AG09309 (cell line): ENCODE measurements around the gene PRPF31.

Experiments
- DNase-seq: peaks from one replicate; pipeline ENCODE4 v3.0.0-alpha.2; 2010; ENCODE audit warnings: low read depth
- H3K4me3 ChIP-seq: 2 replicates; pipeline ENCODE4 v1.5.1; 2011; ENCODE audit warnings: mild to moderate bottlenecking, low read depth, low read length, moderate library complexity; ENCODE audit not compliant: control insufficient read depth
- TF ChIP-seq, protein P1 (sequence below): IDR thresholded peaks from 2 replicates; pipeline ENCODE4 v1.5.1; 2011; ENCODE audit warnings: mild to moderate bottlenecking, low read depth, low read length, inconsistent platforms; ENCODE audit not compliant: insufficient read depth, control insufficient read depth; ENCODE audit errors: missing control alignments

Gene PRPF31

DNA sequence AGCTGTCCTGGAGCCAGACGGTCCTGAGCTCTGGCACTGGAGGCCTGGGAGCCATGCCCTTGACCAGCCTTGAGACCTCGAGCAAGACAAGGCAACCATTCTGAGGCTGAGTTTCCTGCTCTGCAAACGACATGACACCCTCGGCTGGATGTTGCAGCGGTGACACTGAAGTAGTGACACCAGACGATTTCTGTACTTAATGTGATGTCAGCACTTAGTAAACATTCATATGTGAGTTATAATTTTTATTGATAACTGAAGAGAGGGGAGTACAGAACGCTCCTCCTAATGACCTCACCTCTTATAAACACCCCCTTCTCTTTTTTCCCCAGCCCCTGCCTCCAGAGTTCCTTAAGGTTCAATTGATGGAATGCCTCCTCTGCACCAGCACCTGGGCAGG, 7.1 kb upstream of the PRPF31 start:
- TF ChIP-seq, protein P1, sequence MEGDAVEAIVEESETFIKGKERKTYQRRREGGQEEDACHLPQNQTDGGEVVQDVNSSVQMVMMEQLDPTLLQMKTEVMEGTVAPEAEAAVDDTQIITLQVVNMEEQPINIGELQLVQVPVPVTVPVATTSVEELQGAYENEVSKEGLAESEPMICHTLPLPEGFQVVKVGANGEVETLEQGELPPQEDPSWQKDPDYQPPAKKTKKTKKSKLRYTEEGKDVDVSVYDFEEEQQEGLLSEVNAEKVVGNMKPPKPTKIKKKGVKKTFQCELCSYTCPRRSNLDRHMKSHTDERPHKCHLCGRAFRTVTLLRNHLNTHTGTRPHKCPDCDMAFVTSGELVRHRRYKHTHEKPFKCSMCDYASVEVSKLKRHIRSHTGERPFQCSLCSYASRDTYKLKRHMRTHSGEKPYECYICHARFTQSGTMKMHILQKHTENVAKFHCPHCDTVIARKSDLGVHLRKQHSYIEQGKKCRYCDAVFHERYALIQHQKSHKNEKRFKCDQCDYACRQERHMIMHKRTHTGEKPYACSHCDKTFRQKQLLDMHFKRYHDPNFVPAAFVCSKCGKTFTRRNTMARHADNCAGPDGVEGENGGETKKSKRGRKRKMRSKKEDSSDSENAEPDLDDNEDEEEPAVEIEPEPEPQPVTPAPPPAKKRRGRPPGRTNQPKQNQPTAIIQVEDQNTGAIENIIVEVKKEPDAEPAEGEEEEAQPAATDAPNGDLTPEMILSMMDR, result no peak
- no peak for DNase-seq
- H3K4me3 ChIP-seq, result no peak overlapping the region

DNA sequence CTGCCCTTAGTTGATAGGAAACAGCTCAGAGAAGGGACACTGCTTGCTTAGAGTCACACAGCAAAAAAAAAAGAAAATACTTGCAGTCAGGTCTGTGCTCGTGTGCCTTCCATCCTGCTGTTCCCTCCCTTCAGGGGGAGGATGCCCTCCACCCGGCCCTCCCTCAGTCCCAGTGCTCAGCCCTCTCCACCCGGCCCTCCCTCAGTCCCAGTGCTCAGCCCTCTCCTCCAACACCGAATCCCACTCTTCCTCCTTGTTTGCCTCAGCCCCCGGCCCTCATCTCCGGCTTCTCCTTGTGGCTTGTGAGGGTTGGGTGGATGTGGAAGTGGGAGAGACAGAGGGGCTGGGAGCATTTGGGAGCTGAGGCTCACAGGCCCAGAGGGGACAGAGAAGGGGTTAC, 5.9 kb upstream of the PRPF31 start:
- TF ChIP-seq, protein P1, result no peak
- no peak overlapping the region for H3K4me3 ChIP-seq
- no peak for DNase-seq

DNA sequence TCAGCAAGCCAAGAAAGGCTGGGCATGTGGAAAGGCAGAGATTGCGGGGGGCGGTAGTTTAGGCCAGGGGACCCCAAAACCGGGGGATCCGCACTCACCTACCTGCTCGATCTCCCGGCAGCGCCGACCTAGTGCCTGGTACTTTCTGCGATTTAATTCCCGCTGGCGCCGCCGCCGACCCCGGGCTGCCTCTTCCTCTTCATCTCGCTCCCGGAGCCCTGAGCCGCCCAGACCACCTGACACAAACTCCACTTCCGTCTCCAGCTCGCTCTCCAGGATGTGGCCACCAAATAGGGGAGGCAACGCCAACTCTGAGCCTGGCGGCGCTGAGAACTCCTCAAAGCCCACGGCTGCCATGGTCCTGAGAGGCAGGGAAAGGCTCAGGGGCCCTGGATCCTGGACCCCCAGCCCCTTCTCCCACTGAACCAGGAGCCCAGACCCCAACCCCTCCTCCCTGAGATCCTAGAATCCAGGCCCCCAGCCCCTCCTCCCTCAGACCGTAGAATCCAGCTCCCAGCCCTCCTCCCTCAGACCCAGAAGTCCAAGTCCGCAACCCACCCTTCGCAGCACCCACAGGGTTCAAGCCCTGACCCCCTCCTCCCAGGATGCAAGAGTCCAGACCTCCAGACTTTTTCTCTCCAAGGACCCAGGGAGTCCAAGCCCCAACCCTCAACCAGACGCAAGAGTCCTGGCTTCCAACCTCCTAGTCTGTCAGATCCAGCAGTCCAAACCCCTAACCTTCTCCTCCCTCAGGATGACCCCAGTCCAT, 1.0 kb upstream of the PRPF31 start:
- no peak for DNase-seq

DNA sequence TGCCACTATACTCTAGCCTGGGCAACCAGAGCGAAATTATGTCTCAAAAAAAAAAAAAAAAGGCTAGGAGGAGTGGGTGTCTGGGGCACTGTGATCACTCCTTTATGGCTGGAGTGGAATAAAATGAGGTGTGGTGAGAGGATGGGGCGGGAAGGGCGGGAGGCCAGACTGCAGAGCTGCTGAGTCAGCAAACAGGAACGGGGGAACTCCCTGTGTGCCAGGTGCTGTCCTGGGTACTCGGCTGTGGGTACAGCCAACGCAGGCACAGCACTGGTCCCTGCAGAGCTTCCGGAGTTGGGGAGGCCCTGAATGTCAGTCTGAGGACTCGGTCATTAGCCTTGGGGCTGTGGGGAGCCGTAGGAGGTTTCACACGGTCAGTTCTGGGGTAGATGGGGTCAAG, 5.7 kb downstream of the PRPF31 start:
- TF ChIP-seq, protein P1, result no peak
- DNase-seq, result no peak
- no peak overlapping the region for H3K4me3 ChIP-seq

More for the DNA sequence above, 1.0 kb upstream of the PRPF31 start:
- peak overlapping the region; percentile 78 for H3K4me3 ChIP-seq
- TF ChIP-seq, protein P1, result no peak

DNA sequence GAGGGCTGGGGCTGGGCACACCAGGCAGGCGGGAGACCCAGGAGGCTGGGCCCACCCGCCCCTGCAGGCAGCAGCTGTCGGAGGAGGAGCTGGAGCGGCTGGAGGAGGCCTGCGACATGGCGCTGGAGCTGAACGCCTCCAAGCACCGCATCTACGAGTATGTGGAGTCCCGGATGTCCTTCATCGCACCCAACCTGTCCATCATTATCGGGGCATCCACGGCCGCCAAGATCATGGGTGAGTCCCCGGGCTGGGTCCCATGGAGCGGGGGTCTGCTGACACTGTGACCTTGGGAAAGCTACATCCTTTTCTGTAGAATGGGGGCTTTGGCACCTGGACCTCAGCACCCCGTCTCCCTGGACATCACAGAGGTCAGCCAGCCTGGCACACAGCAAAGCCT, 8.1 kb downstream of the PRPF31 start:
- no peak for DNase-seq
- no peak overlapping the region for H3K4me3 ChIP-seq
- TF ChIP-seq, protein P1, result no peak

DNA sequence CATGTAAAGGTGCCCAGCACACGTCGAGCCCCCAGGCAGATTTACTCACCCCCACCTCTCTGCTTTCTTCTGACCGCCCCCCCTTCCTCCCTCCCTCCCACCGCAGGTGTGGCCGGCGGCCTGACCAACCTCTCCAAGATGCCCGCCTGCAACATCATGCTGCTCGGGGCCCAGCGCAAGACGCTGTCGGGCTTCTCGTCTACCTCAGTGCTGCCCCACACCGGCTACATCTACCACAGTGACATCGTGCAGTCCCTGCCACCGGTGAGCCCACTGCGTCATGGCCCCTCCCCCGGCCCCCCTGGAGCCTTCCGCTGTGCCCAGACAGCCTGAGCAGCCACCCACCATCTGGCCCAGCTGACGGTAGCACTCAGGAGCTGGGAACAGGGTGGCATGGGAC, 8.8 kb downstream of the PRPF31 start:
- no peak overlapping the region for H3K4me3 ChIP-seq
- no peak for DNase-seq
- TF ChIP-seq, protein P1, result no peak
